ENCODE measurements around the gene PROZ. TPM values are rescaled to one million over a fixed set of nuclear protein-coding genes. Genes with fewer than 3 reads are reported as not detected.

Gene PROZ
- polyA plus RNA-seq, 1 of the 3 experiments (the other 2 are of a cell fraction) = not detected

GRCh38 chr13:113187883-113188665 is 29.6 kb downstream of the PROZ start:
- peaks cover 40 to 68% of the 10 kb centered on the region in 2 experiments for H3K36me3 ChIP-seq (replicated peaks in 1 of 2; ENCODE audit: control insufficient read depth in 1 of 2, insufficient read depth in 2 of 2, low read length in 1 of 2)
- WGBS (ENCODE audit: low lambda C conversion rate) = 91% methylated on average over 23 of the region's 23 CpGs
- H3K9ac ChIP-seq = peak overlapping the region; percentile 27; the same call in 1 of the 2 replicates
- H4K20me1 ChIP-seq (ENCODE audit: insufficient read depth) = no peaks in the 10 kb centered on the region
- no peaks in the 10 kb centered on the region for H3K27me3 ChIP-seq (ENCODE audit: insufficient read depth)
- DNase-seq = no peak
- ChIA-PET CTCF (interaction anchor here (0.8 kb wide), 1 partner anchor 206 kb away, joined by 3 read pairs; no protein-coding TSS in a partner anchor), POLR2A (no interaction called here)
- H3K9me2 ChIP-seq = no peaks in the 10 kb centered on the region
- TF ChIP-seq MXI1 (IDR thresholded peaks at IDR 0.05; ENCODE audit: low read depth, low read length) = no peak
- no peak for TF ChIP-seq NFIC (IDR thresholded peaks at IDR 0.05; ENCODE audit: borderline replicate concordance)
- no peak overlapping the region for H3K4me3 ChIP-seq (ENCODE audit: low read depth in 2 of 2, low read length in 1 of 2)
- H3K79me2 ChIP-seq (ENCODE audit: insufficient read depth) = peaks cover 29% of the 10 kb centered on the region
- H3K4me1 ChIP-seq (ENCODE audit: control insufficient read depth in 1 of 2, insufficient read depth in 2 of 2, low read depth in 1 of 2, low read length in 1 of 2) = peaks cover 0 to 7% of the 10 kb centered on the region in 2 experiments; a peak in 2 of 4 replicates
- no peak overlapping the region for H2AFZ ChIP-seq (ENCODE audit: low read depth)
- peak overlapping the region; percentile 47 to 97 for H3K27ac ChIP-seq (ENCODE audit: low read depth in 2 of 2, low read length in 1 of 2)
- H3F3A ChIP-seq (replicated peaks; ENCODE audit: insufficient read depth) = peaks cover 23% of the 10 kb centered on the region
- no peaks in the 10 kb centered on the region for H3K9me3 ChIP-seq
- H3K4me2 ChIP-seq = peak overlapping the region; percentile 34

- Histone ChIP-seq H3K9me2 (no peaks in the 10 kb centered on the region), H3K4me1 (ENCODE audit: control insufficient read depth in 1 of 2, insufficient read depth in 2 of 2, low read depth in 1 of 2, low read length in 1 of 2) (peaks cover 0 to 7% of the 10 kb centered on the region in 2 experiments; a peak in 2 of 4 replicates), H3K4me2 (no peak overlapping the region), H3K27me3 (ENCODE audit: insufficient read depth) (no peaks in the 10 kb centered on the region), H3K79me2 (ENCODE audit: insufficient read depth) (peaks cover 17% of the 10 kb centered on the region), H3F3A (replicated peaks; ENCODE audit: insufficient read depth) (peaks cover 23% of the 10 kb centered on the region), H3K27ac (ENCODE audit: low read depth in 2 of 2, low read length in 1 of 2) (no peak overlapping the region), H3K9me3 (no peaks in the 10 kb centered on the region), H3K36me3 (replicated peaks in 1 of 2; ENCODE audit: control insufficient read depth in 1 of 2, insufficient read depth in 2 of 2, low read length in 1 of 2) (peaks cover 35 to 67% of the 10 kb centered on the region in 2 experiments), H3K9ac (no peak overlapping the region), H3K4me3 (ENCODE audit: low read depth in 2 of 2, low read length in 1 of 2) (no peak overlapping the region), H4K20me1 (ENCODE audit: insufficient read depth) (no peaks in the 10 kb centered on the region), H2AFZ (ENCODE audit: low read depth) (no peak overlapping the region)
- POLR2A ChIA-PET = no interaction called here
- WGBS (ENCODE audit: low lambda C conversion rate) = 92% methylated on average over 4 of the region's 4 CpGs
- TF ChIP-seq IRF3 (IDR thresholded peaks at IDR 0.05; ENCODE audit: low read depth, low read length) = no peak
- TF ChIP-seq CTCF (IDR thresholded peaks at IDR 0.05) = no peak
- no peak for TF ChIP-seq USF1 (IDR thresholded peaks at IDR 0.05; ENCODE audit: borderline replicate concordance, low read depth)
- no peak for TF ChIP-seq MAX (IDR thresholded peaks at IDR 0.05; ENCODE audit: low read depth)
- TF ChIP-seq EZH2phosphoT487 (IDR thresholded peaks at IDR 0.05; ENCODE audit: borderline replicate concordance, low read depth) = no peak
- no peak for TF ChIP-seq RFX5 (IDR thresholded peaks at IDR 0.05; ENCODE audit: low read length)
- TF ChIP-seq JUND (IDR thresholded peaks at IDR 0.05) = no peak
- DNase-seq = no peak
- CTCF ChIA-PET = interaction anchor here (1.3 kb wide), 1 partner anchor 9 kb away, joined by 3 read pairs; no protein-coding TSS in a partner anchor
Observed at GRCh38 chr13:113190181-113190580, 31.7 kb downstream of the PROZ start.

Measured in SK-N-SH (cell line).